Thyroid gland (tissue), 4 donors: ENCODE data around the gene ACACA.
"Not testable (repeated sequence)": the region's sequence is repeated elsewhere in the genome, so short reads cannot be mapped to it uniquely, and the experiment has no call there.

Experiments
- POLR2A ChIP-seq, 2 donors: fragments of 450-650 bp; IDR thresholded peaks; one replicate each; pipeline ENCODE4 v1.6.1; 2017; ENCODE audit warnings: antibody characterized with exemption in 2 of 2, mild to moderate bottlenecking in 2 of 2, moderate library complexity in 1 of 2
- TF ChIP-seq, protein P1 (sequence below), 6 experiments: fragments of 200-600 bp in 3 of 6; fragments of 450-650 bp in 3 of 6; sonication (generic) in 3 of 6; IDR thresholded peaks; one replicate each; pipeline ENCODE4 v1.5.1; 2016 to 2019; ENCODE audit warnings: antibody characterized with exemption in 6 of 6, mild to moderate bottlenecking in 2 of 6, inconsistent platforms in 1 of 6, moderate library complexity in 1 of 6

DNA sequence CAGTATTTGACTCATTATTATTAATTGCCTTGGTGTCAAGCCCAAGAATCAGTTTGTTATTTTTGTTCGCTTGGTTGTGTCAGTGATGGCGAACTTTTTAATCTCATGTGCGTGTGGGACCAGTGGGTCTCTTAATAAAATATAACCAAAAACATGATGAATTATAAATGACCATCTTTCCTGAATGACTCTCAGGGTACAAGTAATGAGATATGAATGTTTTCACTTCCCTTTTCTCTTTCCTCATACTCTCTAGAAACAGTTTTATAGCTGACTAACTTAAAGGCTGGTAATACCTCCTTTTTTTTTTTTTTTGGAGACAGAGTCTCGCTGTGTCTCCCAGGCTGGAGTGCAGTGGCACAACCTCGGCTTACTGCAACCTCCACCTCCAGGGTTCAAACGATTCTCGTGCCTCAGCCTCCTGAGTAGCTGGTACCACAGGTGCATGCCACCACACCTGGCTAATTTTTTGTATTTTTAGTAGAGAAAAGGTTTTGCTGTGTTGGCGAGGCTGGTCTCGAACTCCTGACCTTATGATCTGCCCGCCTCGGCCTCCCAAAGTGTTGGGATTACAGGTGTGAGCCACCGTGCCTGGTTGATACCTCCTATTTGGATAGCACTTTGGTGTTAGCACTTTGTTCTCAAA, 34.9 kb upstream of the ACACA start:
- not testable (repeated sequence) for TF ChIP-seq POLR2A (IDR thresholded peaks at IDR 0.05)
- TF ChIP-seq, protein P1, sequence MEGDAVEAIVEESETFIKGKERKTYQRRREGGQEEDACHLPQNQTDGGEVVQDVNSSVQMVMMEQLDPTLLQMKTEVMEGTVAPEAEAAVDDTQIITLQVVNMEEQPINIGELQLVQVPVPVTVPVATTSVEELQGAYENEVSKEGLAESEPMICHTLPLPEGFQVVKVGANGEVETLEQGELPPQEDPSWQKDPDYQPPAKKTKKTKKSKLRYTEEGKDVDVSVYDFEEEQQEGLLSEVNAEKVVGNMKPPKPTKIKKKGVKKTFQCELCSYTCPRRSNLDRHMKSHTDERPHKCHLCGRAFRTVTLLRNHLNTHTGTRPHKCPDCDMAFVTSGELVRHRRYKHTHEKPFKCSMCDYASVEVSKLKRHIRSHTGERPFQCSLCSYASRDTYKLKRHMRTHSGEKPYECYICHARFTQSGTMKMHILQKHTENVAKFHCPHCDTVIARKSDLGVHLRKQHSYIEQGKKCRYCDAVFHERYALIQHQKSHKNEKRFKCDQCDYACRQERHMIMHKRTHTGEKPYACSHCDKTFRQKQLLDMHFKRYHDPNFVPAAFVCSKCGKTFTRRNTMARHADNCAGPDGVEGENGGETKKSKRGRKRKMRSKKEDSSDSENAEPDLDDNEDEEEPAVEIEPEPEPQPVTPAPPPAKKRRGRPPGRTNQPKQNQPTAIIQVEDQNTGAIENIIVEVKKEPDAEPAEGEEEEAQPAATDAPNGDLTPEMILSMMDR (IDR thresholded peaks at IDR 0.05) = not testable (repeated sequence)
